Hepatocyte (in vitro differentiated cells): Measurements from ENCODE around the gene LRRC18. TPM values are rescaled to one million over a fixed set of nuclear protein-coding genes. Genes with fewer than 3 reads are reported as not detected.

ENCODE experiments used
- DNase-seq: peaks from one replicate; pipeline ENCODE4 v3.0.0-alpha.2; 2016; ENCODE audit warnings: low spot score
- H2AFZ ChIP-seq: fragments of 200-600 bp; sonication (generic); 2 replicates; pipeline ENCODE4 v1.6.0; 2016; ENCODE audit warnings: antibody characterized with exemption, mild to moderate bottlenecking
- H3K27ac ChIP-seq: fragments of 200-600 bp; sonication (generic); 2 replicates; pipeline ENCODE4 v1.5.1; 2016; ENCODE audit warnings: mild to moderate bottlenecking
- H3K27me3 ChIP-seq: fragments of 200-600 bp; sonication (generic); 2 replicates; pipeline ENCODE4 v1.6.1; 2016
- H3K36me3 ChIP-seq: fragments of 200-600 bp; sonication (generic); replicated peaks from 2 replicates; pipeline ENCODE4 v1.5.1; 2016; ENCODE audit warnings: low read depth; ENCODE audit not compliant: insufficient read depth
- H3K4me1 ChIP-seq: fragments of 200-600 bp; sonication (generic); 2 replicates; pipeline ENCODE4 v1.5.1; 2016; ENCODE audit warnings: mild to moderate bottlenecking, moderate library complexity; ENCODE audit not compliant: insufficient read depth
- H3K4me2 ChIP-seq: fragments of 200-600 bp; sonication (generic); 2 replicates; pipeline ENCODE4 v1.6.0; 2016
- H3K4me3 ChIP-seq: fragments of 200-600 bp; sonication (generic); 2 replicates; pipeline ENCODE4 v1.5.1; 2016; ENCODE audit warnings: mild to moderate bottlenecking
- H3K79me2 ChIP-seq: fragments of 200-600 bp; sonication (generic); 2 replicates; pipeline ENCODE4 v1.6.0; 2017; ENCODE audit warnings: mild to moderate bottlenecking
- H3K9me2 ChIP-seq: fragments of 200-600 bp; sonication (generic); replicated peaks from 2 replicates; pipeline ENCODE4 v1.6.0; 2017; ENCODE audit warnings: mild to moderate bottlenecking; ENCODE audit not compliant: insufficient read depth
- H3K9me3 ChIP-seq: fragments of 200-600 bp; sonication (generic); 2 replicates; pipeline ENCODE4 v1.5.1; 2016; ENCODE audit warnings: low read depth, mild to moderate bottlenecking
- H4K20me1 ChIP-seq: fragments of 200-600 bp; sonication (generic); 2 replicates; pipeline ENCODE4 v1.6.0; 2016; ENCODE audit warnings: mild to moderate bottlenecking; ENCODE audit not compliant: insufficient read depth, poor library complexity, severe bottlenecking
- CTCF ChIP-seq: fragments of 200-600 bp; sonication (generic); IDR thresholded peaks from 2 replicates; pipeline ENCODE4 v1.5.1; 2016; ENCODE audit warnings: antibody characterized with exemption, mild to moderate bottlenecking; ENCODE audit not compliant: poor library complexity
- EZH2 ChIP-seq: fragments of 200-600 bp; sonication (generic); IDR thresholded peaks from 2 replicates; pipeline ENCODE4 v1.6.1; 2016; ENCODE audit warnings: antibody characterized with exemption, mild to moderate bottlenecking, borderline replicate concordance
- EZH2phosphoT487 ChIP-seq: fragments of 200-600 bp; sonication (generic); IDR thresholded peaks from one replicate; pipeline ENCODE4 v1.6.1; 2018; ENCODE audit warnings: antibody characterized with exemption, mild to moderate bottlenecking, low read depth, moderate library complexity; ENCODE audit not compliant: unreplicated experiment, severe bottlenecking
- whole genome bisulfite sequencing: methylation state at CpG from one replicate; pipeline ENCODE4 v1.1.6; 2016; ENCODE audit warnings: low lambda C conversion rate; ENCODE audit errors: missing lambda C conversion rate; 5-methylcytosine and 5-hydroxymethylcytosine counted together
- polyA plus RNA-seq: library from polyadenylated mRNA; unstranded; fragments of >200 nt; fragmentation: Nextera tagmentation; extraction: Ambion mirVana; gene quantifications from 2 replicates; pipeline ENCODE4 v1.2.1, GENCODE V29; 2016
- total RNA-seq: library from RNA; depleted of rRNA; stranded (reverse); fragments of >200 nt; gene quantifications from 2 replicates; pipeline ENCODE4 v1.2.3, GENCODE V29; 2014

LRRC18 gene
- total and polyA plus RNA-seq, 2 experiments from 2014 or later: not detected

GRCh38 chr10:48970046-48970445, 30.4 kb upstream of the LRRC18 start:
- no peaks in the 10 kb centered on the region for H4K20me1 ChIP-seq
- no peaks in the 10 kb centered on the region for H3K27me3 ChIP-seq
- no peaks in the 10 kb centered on the region for H3K36me3 ChIP-seq
- H3K4me3 ChIP-seq: no peak overlapping the region
- TF ChIP-seq EZH2 (no peak), EZH2phosphoT487 (no peak), CTCF (no peak)
- DNase-seq: no peak
- H3K9me2 ChIP-seq: no peaks in the 10 kb centered on the region
- no peaks in the 10 kb centered on the region for H3K9me3 ChIP-seq
- WGBS: 93% methylated on average over 14 of the region's 14 CpGs
- H3K79me2 ChIP-seq: no peaks in the 10 kb centered on the region
- H3K27ac ChIP-seq: no peak overlapping the region
- no peak overlapping the region for H2AFZ ChIP-seq
- no peak overlapping the region for H3K4me2 ChIP-seq
- no peaks in the 10 kb centered on the region for H3K4me1 ChIP-seq

GRCh38 chr10:48968036-48968435, 28.4 kb upstream of the LRRC18 start:
- Histone ChIP-seq H2AFZ (no peak overlapping the region), H3K27ac (no peak overlapping the region), H3K9me2 (no peaks in the 10 kb centered on the region), H4K20me1 (no peaks in the 10 kb centered on the region), H3K4me1 (no peaks in the 10 kb centered on the region), H3K27me3 (no peaks in the 10 kb centered on the region), H3K4me2 (no peak overlapping the region), H3K36me3 (no peaks in the 10 kb centered on the region), H3K79me2 (no peaks in the 10 kb centered on the region), H3K9me3 (no peaks in the 10 kb centered on the region), H3K4me3 (no peak overlapping the region)
- no peak for DNase-seq
- 87% methylated on average over 3 of the region's 3 CpGs for WGBS
- no peak for TF ChIP-seq EZH2
- no peak for TF ChIP-seq EZH2phosphoT487
- TF ChIP-seq CTCF: no peak

- Histone ChIP-seq H3K4me3 (no peak overlapping the region), H3K27me3 (no peaks in the 10 kb centered on the region), H3K4me2 (no peak overlapping the region), H3K9me2 (no peaks in the 10 kb centered on the region), H3K36me3 (no peaks in the 10 kb centered on the region), H3K9me3 (no peaks in the 10 kb centered on the region), H2AFZ (no peak overlapping the region), H4K20me1 (no peaks in the 10 kb centered on the region), H3K27ac (no peak overlapping the region), H3K4me1 (no peaks in the 10 kb centered on the region), H3K79me2 (no peaks in the 10 kb centered on the region)
- 87% methylated on average over 4 of the region's 4 CpGs for WGBS
- no peak for TF ChIP-seq EZH2
- TF ChIP-seq CTCF: no peak
- TF ChIP-seq EZH2phosphoT487: no peak
- no peak for DNase-seq
Measured at GRCh38 chr10:48965460-48965859, 25.8 kb upstream of the LRRC18 start.

- no peaks in the 10 kb centered on the region for H3K9me2 ChIP-seq
- H3K27ac ChIP-seq: no peak overlapping the region
- H3K4me1 ChIP-seq: no peaks in the 10 kb centered on the region
- TF ChIP-seq CTCF: no peak
- TF ChIP-seq EZH2: no peak
- no peak for TF ChIP-seq EZH2phosphoT487
- no peaks in the 10 kb centered on the region for H3K36me3 ChIP-seq
- no peaks in the 10 kb centered on the region for H3K9me3 ChIP-seq
- no peaks in the 10 kb centered on the region for H3K79me2 ChIP-seq
- WGBS: 95% methylated on average over 1 of the region's 1 CpG
- DNase-seq: no peak
- H4K20me1 ChIP-seq: no peaks in the 10 kb centered on the region
- H3K4me2 ChIP-seq: no peak overlapping the region
- no peaks in the 10 kb centered on the region for H3K27me3 ChIP-seq
- H3K4me3 ChIP-seq: no peak overlapping the region
- H2AFZ ChIP-seq: no peak overlapping the region
Measured at GRCh38 chr10:48964038-48964437, 24.4 kb upstream of the LRRC18 start.
